CD14-positive monocyte (primary cell): ENCODE measurements around the gene SMIM8. TPM values are rescaled to one million over a fixed set of nuclear protein-coding genes. Genes with fewer than 3 reads are reported as not detected.

ENCODE experiments used
- DNase-seq, 3 donors: peaks; one replicate each; pipeline ENCODE4 v3.0.0-alpha.2; 2011 to 2022
- H2AFZ ChIP-seq: 2 replicates; pipeline ENCODE4 v1.6.0; 2012; ENCODE audit warnings: mild to moderate bottlenecking, low read depth, low read length, inconsistent platforms; ENCODE audit not compliant: insufficient read depth, poor library complexity, severe bottlenecking
- H3K27ac ChIP-seq, 2 donors: 1 replicate in 1 of 2; 2 replicates in 1 of 2; pipeline ENCODE4 v1.5.1; 2012 to 2013; ENCODE audit warnings: low read length in 2 of 2, control low read depth in 1 of 2, inconsistent platforms in 1 of 2, low read depth in 1 of 2, mild to moderate bottlenecking in 1 of 2
- H3K27me3 ChIP-seq, 2 donors: one replicate each; pipeline versions ENCODE4 v1.6.0 to v1.6.1; 2011 to 2013; ENCODE audit warnings: low read length in 2 of 2; ENCODE audit not compliant: control insufficient read depth in 2 of 2, insufficient read depth in 2 of 2
- H3K36me3 ChIP-seq, 2 donors: replicated peaks in 1 of 2; 1 replicate in 1 of 2; 2 replicates in 1 of 2; pipeline versions ENCODE4 v1.5.1 to v1.6.1; 2012 to 2013; ENCODE audit warnings: low read length in 2 of 2, control low read depth in 1 of 2, inconsistent platforms in 1 of 2, mild to moderate bottlenecking in 1 of 2; ENCODE audit not compliant: insufficient read depth in 2 of 2, control insufficient read depth in 1 of 2
- H3K4me1 ChIP-seq, 2 donors: 1 replicate in 1 of 2; 2 replicates in 1 of 2; pipeline versions ENCODE4 v1.5.1 to v1.6.1; 2012 to 2013; ENCODE audit warnings: low read length in 2 of 2, control low read depth in 1 of 2, inconsistent platforms in 1 of 2, mild to moderate bottlenecking in 1 of 2, moderate library complexity in 1 of 2; ENCODE audit not compliant: insufficient read depth in 2 of 2, control insufficient read depth in 1 of 2
- H3K4me2 ChIP-seq: replicated peaks from 2 replicates; pipeline ENCODE3; 2012; ENCODE audit warnings: low read length, moderate library complexity, mild to moderate bottlenecking; ENCODE audit not compliant: poor library complexity, severe bottlenecking; ENCODE audit errors: extremely low read depth
- H3K4me3 ChIP-seq, 3 experiments: fragments of 200-600 bp in 1 of 3; sonication (generic) in 1 of 3; replicated peaks in 1 of 3; 1 replicate in 2 of 3; 2 replicates in 1 of 3; pipeline ENCODE4 v1.5.1; 2011 to 2013; ENCODE audit warnings: low read length in 3 of 3, mild to moderate bottlenecking in 3 of 3, control low read depth in 2 of 3, low read depth in 2 of 3, inconsistent platforms in 1 of 3, moderate library complexity in 1 of 3
- H3K79me2 ChIP-seq: 2 replicates; pipeline ENCODE4 v1.6.0; 2012; ENCODE audit warnings: mild to moderate bottlenecking, control low read depth, inconsistent platforms, low read length, moderate library complexity; ENCODE audit not compliant: insufficient read depth
- H3K9ac ChIP-seq: 2 replicates; pipeline ENCODE4 v1.6.0; 2017; ENCODE audit warnings: low read length, mild to moderate bottlenecking; ENCODE audit not compliant: insufficient read depth, poor library complexity, severe bottlenecking
- H3K9me3 ChIP-seq, 2 donors: replicated peaks in 1 of 2; 1 replicate in 1 of 2; 2 replicates in 1 of 2; pipeline versions ENCODE4 v1.5.1 to v1.6.1; 2012 to 2013; ENCODE audit warnings: low read length in 2 of 2, control low read depth in 1 of 2; ENCODE audit not compliant: control insufficient read depth in 1 of 2, insufficient read depth in 1 of 2
- H4K20me1 ChIP-seq: 2 replicates; pipeline ENCODE4 v1.6.0; 2012; ENCODE audit warnings: mild to moderate bottlenecking, low read length, control low read depth, moderate library complexity; ENCODE audit not compliant: insufficient read depth
- H3K27ac Mint-ChIP-seq, 7 donors: one replicate each; pipeline ENCODE4 v1.8.0; 2020; ENCODE audit warnings: mild to moderate bottlenecking in 7 of 7, mixed read lengths in 7 of 7, moderate library complexity in 6 of 7, inconsistent platforms in 2 of 7
- H3K27me3 Mint-ChIP-seq, 3 donors: one replicate each; pipeline ENCODE4 v1.8.0; 2021 to 2022; ENCODE audit warnings: low read depth in 3 of 3, mild to moderate bottlenecking in 3 of 3, mixed read lengths in 3 of 3, moderate library complexity in 3 of 3, inconsistent platforms in 1 of 3
- H3K36me3 Mint-ChIP-seq, 2 donors: one replicate each; pipeline ENCODE4 v1.8.0; 2020; ENCODE audit warnings: mixed read lengths in 2 of 2, inconsistent platforms in 1 of 2, mild to moderate bottlenecking in 1 of 2
- H3K4me1 Mint-ChIP-seq: one replicate; pipeline ENCODE4 v1.8.0; 2020; ENCODE audit warnings: mild to moderate bottlenecking, mixed read lengths
- H3K4me3 Mint-ChIP-seq, 2 donors: one replicate each; pipeline ENCODE4 v1.8.0; 2020; ENCODE audit warnings: mild to moderate bottlenecking in 2 of 2, mixed read lengths in 2 of 2, moderate library complexity in 1 of 2
- H3K9me3 Mint-ChIP-seq, 7 donors: one replicate each; pipeline ENCODE4 v1.8.0; 2020 to 2022; ENCODE audit warnings: mixed read lengths in 7 of 7, mild to moderate bottlenecking in 6 of 7, moderate library complexity in 6 of 7, inconsistent platforms in 2 of 7
- CTCF ChIP-seq: fragments of 200-600 bp; IDR thresholded peaks from one replicate; pipeline ENCODE4 v1.8.0; 2022; ENCODE audit warnings: antibody characterized with exemption, mild to moderate bottlenecking
- WGBS: methylation state at CpG from one replicate; pipeline ENCODE4 v1.1.5; 2013; ENCODE audit warnings: missing lambda C conversion rate; ENCODE audit not compliant: insufficient coverage; 5-methylcytosine and 5-hydroxymethylcytosine counted together
- intact Hi-C, 2 donors: fragments of 100-400 bp; cut with micrococcal nuclease; formaldehyde crosslinking; loops; one replicate each; pipeline versions ENCODE4 v1.15.0 to v1.15.1; 2023
- polyA plus RNA-seq, 3 donors: library from polyadenylated mRNA; depleted of rRNA in 1 of 3; unstranded in 2 of 3; stranded (reverse) in 1 of 3; fragments of 300-500 nt in 2 of 3; fragments of >200 nt in 1 of 3; fragmentation: Illumina TruSeq in 2 of 3; gene quantifications; 1 replicate in 2 of 3; 2 replicates in 1 of 3; pipeline ENCODE4 v1.2.3, GENCODE V29; 2012 to 2021

Gene SMIM8
- polyA plus RNA-seq, 3 donors, result 2.0 to 8.2 (median 5.9) TPM

GRCh38 chr6:87375315-87375714 is 52.9 kb downstream of the SMIM8 start:
- WGBS, result no CpG with 5 or more reads among the region's 2 CpGs
- Mint-ChIP-seq H3K27ac (no peak overlapping the region), H3K36me3 (no peaks in the 10 kb centered on the region), H3K4me3 (no peak overlapping the region), H3K9me3 (peaks cover 0 to 8% (median 3%) of the 10 kb centered on the region in 7 donors), H3K4me1 (peaks cover 7% of the 10 kb centered on the region), H3K27me3 (peaks cover 0 to 6% (median 3%) of the 10 kb centered on the region in 3 donors)
- DNase-seq, result no peak
- intact Hi-C loops, result no loop called here
- Histone ChIP-seq H4K20me1 (no peaks in the 10 kb centered on the region), H2AFZ (no peak overlapping the region), H3K27me3 (no peaks in the 10 kb centered on the region), H3K4me1 (no peaks in the 10 kb centered on the region), H3K4me2 (no peak overlapping the region), H3K9me3 (no peaks in the 10 kb centered on the region), H3K79me2 (no peaks in the 10 kb centered on the region), H3K36me3 (no peaks in the 10 kb centered on the region), H3K27ac (no peak overlapping the region), H3K4me3 (no peak overlapping the region), H3K9ac (no peak overlapping the region)
- no peak for TF ChIP-seq CTCF

GRCh38 chr6:87376643-87377042 is 54.3 kb downstream of the SMIM8 start:
- no peak overlapping the region for H3K4me2 ChIP-seq
- H4K20me1 ChIP-seq, result no peaks in the 10 kb centered on the region
- H3K79me2 ChIP-seq, result no peaks in the 10 kb centered on the region
- Mint-ChIP-seq H3K27ac (no peak overlapping the region), H3K9me3 (peaks cover 0 to 8% (median 3%) of the 10 kb centered on the region in 7 donors), H3K27me3 (peaks cover 0 to 6% (median 3%) of the 10 kb centered on the region in 3 donors), H3K36me3 (no peaks in the 10 kb centered on the region), H3K4me1 (peaks cover 7% of the 10 kb centered on the region), H3K4me3 (no peak overlapping the region)
- 100% methylated on average over 1 of the region's 2 CpGs for WGBS
- no peaks in the 10 kb centered on the region for H3K9me3 ChIP-seq
- H3K4me3 ChIP-seq, result no peak overlapping the region
- no peaks in the 10 kb centered on the region for H3K4me1 ChIP-seq
- H2AFZ ChIP-seq, result no peak overlapping the region
- H3K27me3 ChIP-seq, result no peaks in the 10 kb centered on the region
- no peak for TF ChIP-seq CTCF
- no peaks in the 10 kb centered on the region for H3K36me3 ChIP-seq
- intact Hi-C loops, result no loop called here
- DNase-seq, result no peak
- no peak overlapping the region for H3K9ac ChIP-seq
- H3K27ac ChIP-seq, result no peak overlapping the region
